Esophagus squamous epithelium (tissue), 4 donors: Measurements from ENCODE around the gene SNX27.

Source experiments
- CTCF ChIP-seq, 6 experiments: fragments of 450-650 bp in 4 of 6; fragments of 200-600 bp in 2 of 6; sonication (generic) in 2 of 6; IDR thresholded peaks; one replicate each; pipeline ENCODE4 v1.5.1; 2016 to 2019; ENCODE audit warnings: antibody characterized with exemption in 6 of 6, mild to moderate bottlenecking in 4 of 6, moderate library complexity in 4 of 6
- POLR2A ChIP-seq, 4 donors: fragments of 450-650 bp; IDR thresholded peaks; one replicate each; pipeline ENCODE4 v1.6.1; 2017; ENCODE audit warnings: antibody characterized with exemption in 4 of 4, mild to moderate bottlenecking in 4 of 4, moderate library complexity in 3 of 4

GRCh38 chr1:151606857-151607256, 5.0 kb upstream of the SNX27 start:
- TF ChIP-seq POLR2A (IDR thresholded peaks at IDR 0.05) (no peak), CTCF (IDR thresholded peaks at IDR 0.05) (no peak)
